ENCODE data around the gene ZNF660.

Gene ZNF660

GRCh38 chr3:44568561-44568960, 16.2 kb upstream of the ZNF660 start:
- no peak for TF ChIP-seq CTCF (IDR thresholded peaks at IDR 0.05)

- no peak for TF ChIP-seq CTCF (IDR thresholded peaks at IDR 0.05)
Measured at GRCh38 chr3:44571024-44571423, 13.7 kb upstream of the ZNF660 start.

GRCh38 chr3:44576613-44577012, 8.2 kb upstream of the ZNF660 start:
- no peak for TF ChIP-seq CTCF (IDR thresholded peaks at IDR 0.05)

- TF ChIP-seq CTCF (IDR thresholded peaks at IDR 0.05), result no peak
Measured at GRCh38 chr3:44596621-44597020, 11.9 kb downstream of the ZNF660 start.

- TF ChIP-seq CTCF (IDR thresholded peaks at IDR 0.05), result no peak
Measured at GRCh38 chr3:44601749-44602148, 17.0 kb downstream of the ZNF660 start.

GRCh38 chr3:44612678-44613077, 27.9 kb downstream of the ZNF660 start:
- TF ChIP-seq CTCF (IDR thresholded peaks at IDR 0.05), result no peak

GRCh38 chr3:44624749-44625480, 40.2 kb downstream of the ZNF660 start, which contains the start of gene ZNF197:
ZNF197 (plus strand) TSS chr3:44625036; CDS start chr3:44629155, 4,119 bp downstream.
- TF ChIP-seq CTCF (IDR thresholded peaks at IDR 0.05), result no peak

GRCh38 chr3:44628716-44629115, 44.0 kb downstream of the ZNF660 start:
- no peak for TF ChIP-seq CTCF (IDR thresholded peaks at IDR 0.05)

Measured in LNCAP (cell line).